GM18873 (cell line): ENCODE data around the gene TM9SF3.

Experiments used
- ATAC-seq: cut with Tn5 transposase; IDR thresholded peaks from one replicate; pipeline ENCODE4 v1.9.1; 2021; ENCODE audit warnings: mild to moderate bottlenecking, moderate library complexity, moderate number of reproducible peaks; ENCODE audit not compliant: unreplicated experiment, low FRiP score

Gene TM9SF3

GRCh38 chr10:96586419-96587263, at the start of gene TM9SF3:
TM9SF3 (minus strand) TSS chr10:96587012; CDS start chr10:96586835, 177 bp downstream.
- ATAC-seq: peak; percentile 45

DNA sequence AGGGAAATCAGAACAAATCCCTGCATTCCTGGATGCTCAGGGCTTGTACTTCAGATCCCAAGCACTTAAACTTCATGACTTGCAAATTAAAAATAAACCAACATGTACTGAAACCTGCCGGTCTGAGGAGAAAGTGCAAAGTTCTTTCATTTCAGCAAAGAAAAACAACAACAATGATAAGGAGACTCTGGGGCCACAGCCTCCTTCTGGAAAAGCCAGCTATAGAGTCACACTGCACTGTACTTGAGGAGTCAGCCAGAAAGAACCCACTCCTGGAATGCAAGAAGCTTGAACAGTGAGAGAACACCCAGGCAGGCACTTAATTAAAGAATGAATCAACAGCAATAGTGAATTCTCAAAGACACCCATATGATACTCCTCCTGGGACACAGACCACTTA, 49.7 kb upstream of the TM9SF3 start:
- no peak for ATAC-seq

DNA sequence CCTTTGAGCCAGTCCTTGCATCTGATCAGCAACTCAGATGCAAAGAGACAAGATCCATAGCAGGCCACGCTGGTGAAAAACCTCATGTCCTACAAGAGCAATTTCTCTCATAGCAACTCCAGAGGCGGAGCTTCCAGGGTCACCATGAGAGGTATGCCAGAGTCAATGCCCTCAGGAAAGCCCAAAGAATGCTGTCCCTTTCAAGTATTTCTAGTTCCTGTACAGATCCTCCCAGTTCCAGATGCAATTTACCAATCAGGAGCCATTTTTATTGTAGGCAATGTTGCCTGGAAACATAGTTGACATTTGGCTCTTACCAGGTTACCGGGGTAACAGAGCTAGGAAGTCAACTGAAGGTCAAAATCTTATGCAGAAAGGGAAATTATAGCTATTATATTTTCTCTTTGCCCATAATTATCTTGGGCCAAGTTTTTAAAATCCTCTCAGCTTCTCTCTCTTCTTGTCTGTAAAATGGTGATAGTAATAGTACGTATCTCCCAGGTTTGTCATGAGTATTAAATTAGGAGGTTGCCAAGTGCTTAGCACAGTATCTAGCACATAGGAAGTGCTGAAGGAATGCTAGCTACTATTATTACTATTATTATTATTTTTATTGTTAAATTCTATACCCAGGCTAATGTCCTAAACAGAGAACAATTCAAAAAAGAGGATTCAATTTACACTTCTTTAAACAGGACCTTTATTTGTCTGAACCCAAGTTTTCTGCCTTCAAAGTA, 46.3 kb upstream of the TM9SF3 start:
- no peak for ATAC-seq

GRCh38 chr10:96627292-96627691, 40.5 kb upstream of the TM9SF3 start:
- ATAC-seq: no peak

DNA sequence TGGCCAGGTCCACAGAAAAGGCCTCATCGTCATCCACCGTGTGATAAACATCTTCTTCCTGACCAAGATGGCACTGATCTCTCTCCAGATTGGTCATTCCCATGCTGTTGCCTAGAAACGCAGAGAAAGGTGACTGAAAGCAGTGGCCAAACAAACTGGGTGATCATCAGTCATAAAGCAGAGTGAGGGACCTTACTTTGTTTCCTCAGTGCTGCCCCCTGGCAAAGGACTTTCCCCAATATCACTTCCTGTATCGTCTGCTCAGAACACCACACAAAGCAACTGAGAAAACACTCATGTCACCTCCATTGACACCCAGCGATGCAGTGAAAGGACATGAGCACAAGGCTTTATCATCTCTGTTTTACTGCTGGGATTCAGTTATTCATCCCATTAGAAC, 40.0 kb upstream of the TM9SF3 start:
- ATAC-seq: no peak

DNA sequence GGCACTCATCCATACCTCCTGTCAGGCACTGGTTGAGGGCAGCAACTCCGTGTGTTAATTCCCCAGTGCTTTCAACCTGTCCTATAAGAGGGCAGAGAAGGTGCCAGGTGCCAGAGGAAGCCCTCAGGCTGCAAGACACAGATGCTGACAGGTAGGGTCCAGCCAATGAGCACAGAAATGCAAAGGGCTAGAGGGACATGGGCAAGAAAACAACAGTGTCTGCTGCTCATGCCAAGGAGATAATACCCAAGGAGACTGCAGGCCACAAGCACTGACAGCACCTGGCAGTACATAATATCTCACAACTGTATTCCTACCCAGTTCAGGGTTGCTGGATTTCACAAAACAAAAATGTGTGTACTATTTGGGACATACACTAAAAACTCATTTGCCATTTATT, 38.4 kb upstream of the TM9SF3 start:
- no peak for ATAC-seq

GRCh38 chr10:96622013-96622787, 35.4 kb upstream of the TM9SF3 start:
- ATAC-seq: no peak

DNA sequence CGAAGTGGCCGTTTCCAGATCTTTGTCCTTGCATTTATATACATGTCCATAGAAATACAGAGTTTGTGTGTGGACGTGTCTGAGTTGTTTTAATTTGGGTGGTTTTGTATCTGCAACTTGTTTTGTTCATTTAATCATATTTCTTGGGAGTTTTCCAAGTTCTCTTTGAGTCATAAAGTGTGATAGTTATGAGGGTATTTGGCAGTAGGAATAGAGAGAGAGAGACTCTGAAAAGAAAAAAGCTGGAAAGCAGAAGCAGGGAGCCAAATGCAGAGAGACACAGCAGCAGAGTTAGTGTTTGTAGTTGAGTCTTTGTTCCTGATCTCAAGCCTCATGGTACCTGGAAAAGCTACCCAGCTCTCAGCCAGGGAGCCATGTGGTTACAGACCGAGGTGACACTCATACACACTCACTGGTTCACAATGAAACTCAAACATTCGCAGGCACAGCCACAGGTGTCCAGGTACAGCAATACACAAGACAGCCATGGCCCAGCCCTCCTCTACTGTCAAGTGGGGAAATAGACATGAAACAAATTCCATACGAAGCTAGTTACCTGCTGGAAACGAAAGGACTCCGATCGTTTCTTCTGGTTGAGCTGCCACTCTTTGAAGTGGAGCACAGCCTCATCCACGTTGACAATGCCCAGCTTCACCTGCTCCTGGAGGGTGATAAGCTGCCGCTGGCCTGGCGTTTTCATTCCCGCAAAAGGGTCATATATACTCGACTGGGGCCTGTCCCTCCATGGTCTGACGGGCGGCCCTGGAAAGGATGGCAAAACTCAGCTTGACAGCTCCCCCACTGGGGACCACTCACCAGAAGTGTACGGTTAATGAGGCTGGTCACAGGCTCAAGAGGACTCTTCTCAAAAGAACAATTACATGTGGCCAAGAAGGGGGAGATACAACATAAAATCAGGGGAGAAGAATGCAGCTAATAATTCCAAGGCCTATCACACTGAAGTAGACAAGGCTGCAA, 33.3 kb upstream of the TM9SF3 start:
- no peak for ATAC-seq

- ATAC-seq: no peak
These were observed 32.3 kb upstream of the TM9SF3 start for GRCh38 chr10:96619120-96619519.

- no peak for ATAC-seq
These were observed 31.8 kb upstream of the TM9SF3 start for GRCh38 chr10:96618653-96619052.

- no peak for ATAC-seq
These were observed 30.1 kb upstream of the TM9SF3 start for GRCh38 chr10:96616961-96617360.

DNA sequence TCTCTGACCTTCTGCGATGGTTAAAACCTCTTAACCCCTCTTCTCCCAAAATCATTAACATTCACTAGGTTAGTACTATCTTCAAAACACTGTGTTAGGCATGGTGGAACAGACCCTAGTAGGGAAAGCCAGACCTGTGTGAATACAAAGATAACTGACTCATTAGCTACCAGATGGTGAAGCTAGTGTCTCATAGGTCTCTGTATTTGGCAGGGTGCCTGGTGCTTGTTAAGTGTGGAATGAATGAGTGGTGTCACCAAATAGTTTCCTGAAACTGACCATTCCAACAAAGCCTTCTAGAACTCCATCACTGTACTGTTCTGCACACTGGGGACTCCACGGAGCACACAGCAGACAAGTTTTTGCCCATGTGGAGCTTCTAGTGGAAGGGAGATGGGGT, 27.7 kb upstream of the TM9SF3 start:
- no peak for ATAC-seq

- ATAC-seq: no peak
These were observed 26.8 kb upstream of the TM9SF3 start for GRCh38 chr10:96613576-96613975.

DNA sequence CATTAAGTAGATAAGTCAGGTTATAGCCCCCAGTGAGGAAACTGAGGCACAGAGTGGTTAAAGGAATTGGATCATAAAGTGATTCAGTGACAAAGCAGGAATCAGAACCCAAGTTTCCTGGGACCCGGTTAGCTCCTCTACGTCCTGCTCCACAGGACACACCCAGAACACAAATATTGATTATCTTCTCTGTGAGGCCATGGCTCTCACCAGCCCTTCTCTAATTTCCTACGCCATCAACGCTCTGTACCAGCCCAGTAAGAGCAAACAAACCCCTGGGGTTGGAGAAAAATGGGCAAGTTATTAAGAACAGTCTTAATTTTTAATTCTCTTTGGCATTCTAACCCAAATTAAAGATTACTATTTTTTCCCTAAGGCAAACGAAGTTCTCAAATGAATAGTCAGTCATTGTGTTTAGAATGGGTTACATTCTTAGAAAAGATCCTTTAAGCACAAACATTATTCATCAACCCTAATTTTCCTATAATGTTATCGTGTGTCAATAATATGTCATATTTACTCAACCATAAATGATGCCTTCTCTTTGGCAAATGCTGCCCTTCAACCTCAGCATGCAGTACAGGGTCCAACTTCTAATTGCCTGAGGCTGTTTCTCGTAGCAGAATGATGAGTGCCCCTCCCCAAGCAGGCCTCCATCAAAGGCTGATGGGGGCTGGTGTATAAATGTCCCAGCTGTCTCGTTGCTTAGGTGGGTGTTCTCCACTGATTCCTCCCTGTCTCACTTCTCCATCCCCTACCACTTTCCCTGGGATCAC, 25.4 kb upstream of the TM9SF3 start:
- no peak for ATAC-seq

DNA sequence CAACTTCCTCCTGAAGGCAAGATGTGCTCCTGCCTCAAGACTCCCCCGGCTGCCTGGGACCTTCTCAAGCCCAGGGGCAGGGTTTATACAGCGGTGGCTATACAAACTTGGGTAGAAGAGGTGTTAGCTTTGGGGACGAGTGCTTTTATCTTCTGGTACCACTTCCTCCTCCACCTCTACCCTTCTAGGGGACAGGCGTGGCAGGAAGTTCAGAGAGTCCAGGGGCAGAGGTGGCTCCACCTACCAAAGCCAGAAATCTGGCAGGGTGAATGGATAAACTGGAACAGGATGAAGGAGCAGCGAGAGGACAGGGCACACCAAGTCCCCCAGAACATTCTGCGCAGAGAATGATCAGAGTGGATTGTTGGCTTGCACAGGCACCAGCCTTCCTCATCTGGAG, 24.0 kb upstream of the TM9SF3 start:
- no peak for ATAC-seq

DNA sequence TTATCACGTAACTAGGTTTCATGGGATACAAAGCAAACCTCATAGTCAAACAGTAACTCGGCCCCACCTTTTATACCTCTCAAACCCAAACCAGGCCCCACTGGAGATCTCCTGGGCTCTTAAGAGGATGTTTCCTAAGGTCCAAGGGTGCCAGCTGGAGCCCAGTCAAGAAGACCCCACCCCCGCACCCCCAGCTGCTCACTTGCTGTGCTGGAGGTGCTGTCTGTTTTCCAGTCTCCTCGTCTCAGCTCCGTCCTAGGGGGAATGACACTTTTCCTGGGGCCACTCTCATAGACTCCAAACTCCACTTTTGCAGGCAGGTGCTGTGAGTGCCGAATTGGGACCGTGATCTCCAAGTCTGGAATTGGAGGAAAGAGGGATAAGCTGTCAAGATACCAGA, 22.7 kb upstream of the TM9SF3 start:
- no peak for ATAC-seq

GRCh38 chr10:96608805-96609204, 22.0 kb upstream of the TM9SF3 start:
- no peak for ATAC-seq

DNA sequence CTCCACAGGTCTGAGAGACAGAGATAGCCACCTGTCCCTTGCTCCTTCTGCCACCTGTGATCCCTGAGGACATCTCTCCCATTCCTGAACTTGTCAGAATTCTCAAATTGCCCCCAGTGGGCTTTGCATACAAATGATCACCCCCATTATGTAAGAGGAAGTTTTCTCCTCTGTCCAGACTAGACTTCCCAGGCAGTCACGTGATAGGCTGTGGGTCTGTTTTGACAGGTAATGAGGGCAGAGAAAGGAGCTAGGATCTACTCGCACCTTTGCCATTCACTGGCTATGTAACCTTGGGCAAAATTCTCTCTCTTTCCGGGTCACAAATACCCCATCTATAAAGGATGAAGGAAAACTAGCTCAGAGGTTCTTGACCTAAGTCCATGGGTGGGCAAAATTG, 21.4 kb upstream of the TM9SF3 start:
- no peak for ATAC-seq

DNA sequence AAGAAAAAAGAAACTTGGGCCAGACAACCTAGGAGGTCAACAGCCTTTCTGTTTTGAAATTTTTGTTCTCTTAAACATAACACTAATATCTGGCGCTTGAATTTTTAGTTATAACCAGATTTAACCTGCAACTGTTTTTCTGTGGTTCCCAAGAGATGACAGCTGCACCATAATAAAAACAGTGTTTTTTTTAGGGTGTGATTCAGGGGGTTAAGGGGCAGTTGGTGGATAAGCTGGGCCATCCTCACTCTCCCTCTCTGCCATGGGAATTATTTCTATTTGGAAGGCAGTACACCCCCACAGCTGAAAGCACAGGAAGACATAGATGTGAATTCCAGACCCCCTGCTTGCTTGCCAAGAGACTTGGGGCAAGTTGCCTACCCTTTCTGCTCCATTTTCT, 20.1 kb upstream of the TM9SF3 start:
- ATAC-seq: no peak
